Stimulated activated CD8-positive, alpha-beta memory T cell treated with anti-CD3 and anti-CD28 coated beads, Interleukin-15, amount 100 ng/mL, for 24 hours (primary cell): ENCODE results near the gene GRM7.

Source experiments
- DNase-seq: peaks from one replicate; pipeline ENCODE4 v3.0.0-alpha.2; 2020; ENCODE audit warnings: low read depth

The GRM7 gene

DNA sequence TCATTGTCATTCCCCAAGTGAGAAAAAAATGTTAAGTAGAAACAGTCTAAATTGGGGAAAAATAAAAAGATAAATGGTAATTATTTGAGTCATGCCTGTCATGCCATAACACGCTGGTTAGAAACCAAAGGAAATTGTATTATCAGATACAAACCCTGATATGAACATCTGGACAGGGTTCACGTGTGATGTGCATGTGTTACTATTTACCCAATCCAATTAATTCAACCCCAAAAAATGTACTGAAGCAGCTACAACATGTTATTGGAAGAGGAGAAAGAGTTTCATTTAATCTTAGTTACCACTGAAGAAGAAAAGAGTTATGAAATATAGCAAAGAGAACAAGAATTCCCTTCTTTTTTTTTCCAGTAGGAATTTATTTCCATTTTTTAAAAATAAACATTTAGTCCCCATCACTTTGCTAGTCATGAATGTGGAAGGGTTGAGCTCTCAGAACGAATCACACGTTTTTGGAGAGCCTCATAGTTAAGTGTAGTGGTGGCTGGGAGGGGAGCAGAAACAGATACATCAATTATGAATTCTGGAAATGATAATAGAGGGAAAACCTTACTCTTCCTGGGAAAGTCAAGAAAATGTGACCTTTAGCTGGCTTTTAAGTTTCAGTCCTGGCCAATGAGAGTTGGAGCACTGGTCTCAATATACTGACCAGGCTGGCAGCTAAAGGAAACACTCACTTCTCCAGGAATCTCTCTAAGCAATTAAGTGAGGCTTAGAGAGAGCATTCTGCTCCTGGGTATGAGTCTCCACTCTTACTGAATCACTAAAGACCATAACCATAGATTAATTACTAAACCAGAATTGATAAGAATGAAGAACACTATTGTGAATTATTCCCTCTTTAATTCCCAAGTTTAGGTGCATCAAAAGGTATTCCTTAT, 796.5 kb downstream of the GRM7 start:
- no peak for DNase-seq

DNA sequence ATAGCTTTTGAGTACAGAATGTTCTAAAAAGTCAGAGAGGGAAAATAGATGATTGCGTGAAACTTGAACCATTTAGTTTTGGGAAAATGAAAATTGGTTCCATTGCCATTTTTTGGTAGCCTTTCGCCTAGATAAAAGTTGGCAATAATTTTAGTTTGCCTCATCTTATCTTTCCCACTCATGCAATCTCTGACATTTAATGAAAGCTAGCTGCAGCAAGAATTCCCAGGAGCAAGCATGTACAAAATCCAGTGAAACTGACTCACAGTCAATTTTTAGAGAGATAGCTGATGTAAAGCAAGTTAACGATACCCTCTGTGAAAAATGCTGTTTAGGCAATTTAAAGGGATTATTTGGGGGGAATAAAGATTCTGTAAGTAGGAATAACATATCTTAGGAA, 797.4 kb downstream of the GRM7 start:
- no peak for DNase-seq

- DNase-seq: no peak
Measured at GRCh38 chr3:7659079-7659478, 798.2 kb downstream of the GRM7 start.

DNA sequence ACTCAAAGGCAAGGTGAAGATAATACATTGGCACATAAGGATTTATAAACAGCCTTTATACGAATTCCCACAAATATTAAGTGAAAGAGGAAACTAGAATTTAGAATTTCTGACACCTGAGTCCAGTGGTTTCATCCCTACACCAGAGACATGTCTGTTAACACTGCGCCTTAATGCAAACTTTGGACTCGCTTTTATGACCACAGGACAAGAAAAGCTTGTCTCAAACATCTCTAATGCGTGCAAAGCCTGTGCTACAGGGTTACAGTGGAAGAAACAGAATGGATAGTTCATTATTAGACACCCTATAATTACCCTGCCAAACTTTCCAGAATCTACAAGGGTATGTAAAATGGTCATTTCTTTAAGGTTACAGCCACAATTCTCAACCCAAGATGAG, 802.9 kb downstream of the GRM7 start:
- no peak for DNase-seq

DNA sequence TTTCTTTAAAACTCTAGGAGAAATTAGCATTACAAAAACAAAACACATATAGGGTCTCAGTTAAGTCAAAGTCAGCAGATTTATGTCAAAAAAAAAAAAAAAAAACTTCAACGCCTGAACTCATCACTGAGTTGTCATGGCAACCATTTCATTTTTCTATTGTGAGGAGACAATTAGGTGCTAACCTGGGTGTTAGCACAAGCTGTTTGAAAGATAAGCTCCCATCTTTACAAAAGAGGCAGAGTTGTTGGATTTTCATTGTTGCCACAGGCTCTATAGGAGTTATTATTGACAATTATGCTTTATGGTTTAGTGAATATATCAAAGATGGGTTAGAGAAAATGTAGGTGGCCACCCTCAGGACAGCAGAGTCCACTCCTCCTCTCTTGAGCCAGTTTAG, 806.9 kb downstream of the GRM7 start:
- DNase-seq: no peak

- DNase-seq: no peak
Measured at GRCh38 chr3:7669641-7670040, 808.7 kb downstream of the GRM7 start.

DNA sequence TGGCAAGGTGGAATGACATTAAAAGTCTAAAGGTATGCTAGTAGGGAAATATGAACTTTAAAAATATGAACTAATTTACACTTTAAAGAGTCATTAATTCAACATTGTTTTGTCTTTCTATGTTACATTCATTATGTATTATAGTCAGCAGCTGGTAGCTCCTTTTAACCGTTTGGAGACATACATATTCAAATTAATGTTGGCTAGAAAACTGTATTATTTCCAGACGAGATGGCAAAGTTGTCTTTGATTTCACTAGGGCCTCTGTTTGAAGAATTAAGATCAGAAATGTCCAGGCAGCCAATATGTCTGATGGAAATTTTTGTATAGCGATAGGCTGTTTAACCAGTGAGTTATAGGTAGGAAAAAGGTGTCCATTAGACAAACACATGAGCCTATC, 817.6 kb downstream of the GRM7 start:
- DNase-seq: no peak

GRCh38 chr3:7682822-7683229, 821.9 kb downstream of the GRM7 start:
- DNase-seq: no peak

- DNase-seq: no peak
Measured at GRCh38 chr3:7683426-7683825, 822.5 kb downstream of the GRM7 start.

DNA sequence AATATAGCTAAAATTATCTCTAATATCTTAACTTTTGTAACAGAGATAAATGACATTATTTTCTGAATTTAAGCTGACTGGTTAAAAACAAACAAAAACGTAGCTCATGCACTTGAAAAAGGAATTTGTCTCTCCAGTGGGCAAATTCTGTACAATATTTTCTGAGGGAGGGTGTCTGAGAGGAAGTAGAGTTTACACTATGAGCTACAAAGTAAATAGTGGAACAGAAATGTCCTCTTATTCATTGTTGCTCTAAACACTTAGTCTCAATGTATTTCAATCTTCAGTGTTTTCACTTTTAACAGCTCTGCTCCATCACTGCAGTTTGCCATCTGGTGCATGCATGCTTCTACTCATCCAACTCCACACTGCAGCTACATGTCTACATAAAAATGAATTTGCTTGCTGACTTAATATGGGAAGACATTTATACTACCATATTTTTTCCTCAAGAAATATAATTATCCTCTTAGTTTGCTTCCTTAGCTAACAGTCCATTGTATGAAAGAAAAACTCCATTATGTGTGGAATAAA, 823.3 kb downstream of the GRM7 start:
- no peak for DNase-seq

DNA sequence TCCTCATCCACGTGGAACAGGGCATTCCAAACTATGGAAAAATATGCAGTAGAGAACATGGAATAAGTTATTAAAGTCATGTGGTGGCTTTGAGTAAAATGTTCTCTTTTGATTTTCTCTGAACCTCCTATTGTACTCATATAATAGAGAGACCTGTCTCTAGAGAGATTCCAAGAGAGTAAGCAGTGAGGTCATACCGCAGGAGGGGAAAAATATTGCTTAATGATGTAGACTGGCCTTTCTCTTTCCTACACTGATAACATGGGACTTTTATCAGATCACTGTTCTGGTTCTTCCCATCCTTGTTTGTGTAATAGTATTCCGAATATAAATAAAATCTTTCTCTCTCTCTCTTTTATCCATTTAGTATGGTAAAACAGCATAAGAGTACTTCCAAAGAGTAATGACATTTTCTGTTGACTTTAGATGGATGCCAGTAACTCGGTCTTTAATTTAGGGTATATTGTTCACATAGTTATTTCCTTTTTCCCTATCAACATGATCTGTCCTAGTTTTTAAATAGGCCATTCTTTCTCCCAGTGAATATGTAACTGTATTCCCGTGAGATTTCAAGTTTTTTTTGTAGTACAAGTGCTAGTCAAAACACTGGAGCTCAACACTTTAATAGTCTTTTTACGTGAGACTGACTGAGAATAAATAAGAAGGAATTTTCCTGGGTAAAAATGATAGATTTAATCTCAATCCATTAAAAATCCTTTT, 826.7 kb downstream of the GRM7 start:
- DNase-seq: no peak

- no peak for DNase-seq
Measured at GRCh38 chr3:7692866-7693265, 832.0 kb downstream of the GRM7 start.

GRCh38 chr3:7693976-7694375, 833.1 kb downstream of the GRM7 start:
- no peak for DNase-seq

DNA sequence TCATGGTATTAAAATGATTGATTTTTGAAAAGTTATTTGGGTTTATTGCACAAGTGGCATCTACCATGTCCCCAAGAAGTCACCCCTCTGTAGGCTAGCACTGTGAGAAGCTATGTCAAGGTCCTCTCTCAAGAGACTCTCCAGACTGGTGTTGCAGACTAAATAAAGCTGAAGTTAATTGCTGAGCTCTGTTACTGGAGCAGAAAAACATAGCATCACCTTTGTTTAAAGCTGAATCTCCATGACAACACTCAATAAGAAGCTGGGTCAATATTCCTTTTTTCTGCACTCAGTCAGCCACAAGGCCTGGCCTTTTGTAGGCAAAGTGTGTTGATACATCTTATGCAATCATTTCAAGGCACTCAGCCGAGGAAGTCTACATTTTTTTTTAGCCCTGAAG, 834.1 kb downstream of the GRM7 start:
- no peak for DNase-seq

GRCh38 chr3:7696320-7696719, 835.4 kb downstream of the GRM7 start:
- no peak for DNase-seq

DNA sequence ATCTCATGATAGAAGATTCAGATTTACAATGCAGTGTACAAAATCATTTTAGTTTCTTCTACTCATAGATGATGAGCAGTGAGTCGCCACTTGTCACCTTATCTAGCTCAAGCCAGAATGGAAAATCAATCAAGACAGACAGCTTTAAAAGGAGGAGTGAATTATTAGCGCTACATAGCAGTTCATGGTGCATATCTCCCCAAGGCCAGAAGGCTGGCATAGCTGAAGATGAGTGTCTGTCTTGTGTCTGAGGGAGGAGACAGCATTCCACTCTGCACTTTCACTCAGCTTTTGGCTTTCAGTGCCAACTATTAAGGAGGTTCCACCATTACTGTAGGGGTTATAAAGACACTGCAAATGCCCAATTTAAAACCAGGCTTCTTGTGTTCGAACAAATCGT, 836.6 kb downstream of the GRM7 start:
- DNase-seq: no peak

DNA sequence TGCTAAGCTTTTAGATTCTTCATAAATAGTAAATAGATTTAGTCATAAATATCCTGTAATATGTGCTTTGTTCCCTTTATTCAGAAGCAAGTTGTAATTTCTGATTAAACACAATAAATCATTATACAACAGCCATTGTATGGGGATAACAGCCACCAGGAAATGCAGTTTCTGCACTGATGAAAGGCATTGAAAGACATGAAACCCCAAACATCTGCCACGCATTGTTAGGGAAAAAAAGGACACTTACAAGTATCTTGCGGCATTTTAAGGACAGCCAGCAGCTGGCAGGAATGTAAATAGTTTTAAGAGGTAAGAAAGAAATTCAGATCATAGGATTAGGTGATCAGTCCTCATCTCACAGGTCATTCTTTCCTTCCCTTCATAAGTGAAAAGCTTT, 839.6 kb downstream of the GRM7 start:
- no peak for DNase-seq

DNA sequence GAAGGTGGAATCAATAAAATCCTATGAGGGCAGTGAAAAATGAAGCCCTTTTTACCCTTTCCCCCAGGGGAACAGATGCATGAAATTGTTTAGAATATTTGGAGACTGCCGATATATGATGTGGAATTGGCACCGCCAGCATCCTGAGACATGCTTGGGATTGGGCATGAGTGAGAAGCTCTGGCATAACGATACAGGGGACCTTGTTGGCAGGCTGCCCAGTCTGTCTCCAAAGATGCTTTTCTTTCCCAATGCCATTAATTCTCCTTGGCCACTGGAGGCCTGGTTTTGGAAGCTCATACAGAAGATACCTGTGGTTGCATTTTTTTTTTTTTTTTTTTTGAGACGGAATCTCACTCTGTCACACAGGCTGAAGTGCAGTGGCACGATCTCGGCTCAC, 840.1 kb downstream of the GRM7 start:
- no peak for DNase-seq

GRCh38 chr3:7707187-7707586, 846.3 kb downstream of the GRM7 start:
- no peak for DNase-seq

GRCh38 chr3:7709376-7710082, 848.6 kb downstream of the GRM7 start:
- DNase-seq: no peak

DNA sequence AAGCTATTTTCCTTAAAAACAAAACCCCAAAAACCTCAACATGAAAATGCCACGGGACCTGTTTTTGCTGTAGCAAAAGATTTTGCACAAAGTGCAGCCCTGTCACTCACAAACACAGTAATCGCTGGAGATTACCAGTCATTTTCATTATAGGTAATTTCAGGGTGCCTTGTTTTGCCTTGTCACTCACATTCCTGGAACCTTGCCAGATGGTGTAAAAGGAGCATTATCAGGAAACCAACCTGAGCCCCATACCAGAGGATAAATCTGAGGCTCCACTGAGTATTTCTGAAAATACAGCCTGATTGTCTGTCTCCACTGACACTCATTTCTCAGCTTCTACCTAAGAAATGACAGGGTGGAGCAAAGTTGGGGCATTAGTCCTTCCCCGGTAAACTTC, 849.4 kb downstream of the GRM7 start:
- DNase-seq: no peak

DNA sequence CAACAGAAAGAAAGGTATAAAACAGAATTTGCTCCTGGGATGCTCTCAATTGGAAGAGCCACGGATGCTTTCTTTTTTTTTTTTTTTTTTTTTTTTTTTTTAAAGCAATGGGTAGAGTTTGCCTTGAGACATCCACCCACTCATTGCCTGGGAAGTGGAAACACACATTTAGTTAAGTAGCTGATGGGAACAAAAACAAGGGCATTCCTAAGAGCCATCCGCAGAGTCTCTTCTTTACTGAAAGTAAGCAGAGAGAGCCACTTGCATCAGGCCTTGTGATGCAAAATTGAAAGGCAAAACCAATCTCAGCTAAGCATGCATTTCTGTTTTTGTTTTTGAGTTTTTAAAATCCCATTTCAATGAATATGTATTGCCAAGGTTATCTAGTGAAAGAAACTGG, 852.8 kb downstream of the GRM7 start:
- DNase-seq: no peak
